CD4-positive, alpha-beta memory T cell (primary cell): ENCODE results near the gene ARHGEF33. TPM values are rescaled to one million over a fixed set of nuclear protein-coding genes. Genes with fewer than 3 reads are reported as not detected.

ENCODE experiments used
- CTCF ChIA-PET: fragments of 350-600 bp; sonication (Branson Sonifier 250); formaldehyde crosslinking; loops from one replicate; lab custom pipeline; 2021; ENCODE audit warnings: inconsistent platforms; ENCODE audit not compliant: partially characterized antibody; lab: Charles Lee
- POLR2A ChIA-PET: fragments of 350-600 bp; sonication (Branson Sonifier 250); formaldehyde crosslinking; loops from one replicate; lab custom pipeline; 2021; ENCODE audit not compliant: partially characterized antibody; lab: Charles Lee
- DNase-seq, 5 donors: peaks; one replicate each; pipeline versions ENCODE4 v3.0.0 to v3.0.0-alpha.2; 2020 to 2022; ENCODE audit warnings: mixed read lengths in 1 of 5
- H3K27ac ChIP-seq: one replicate; pipeline ENCODE4 v1.7.0; 2013; ENCODE audit warnings: low read depth, low read length
- H3K27me3 ChIP-seq: 2 replicates; pipeline ENCODE4 v1.7.0; 2013; ENCODE audit warnings: mild to moderate bottlenecking, low read length, moderate library complexity; ENCODE audit not compliant: insufficient read depth
- H3K36me3 ChIP-seq: 2 replicates; pipeline ENCODE4 v1.7.0; 2013; ENCODE audit warnings: mild to moderate bottlenecking, low read length, moderate library complexity; ENCODE audit not compliant: insufficient read depth
- H3K4me1 ChIP-seq: 2 replicates; pipeline ENCODE4 v1.7.0; 2013; ENCODE audit warnings: mild to moderate bottlenecking, low read length, moderate library complexity; ENCODE audit not compliant: insufficient read depth
- H3K4me3 ChIP-seq, 2 donors: one replicate each; pipeline ENCODE4 v1.7.0; 2013; ENCODE audit warnings: low read length in 2 of 2, mild to moderate bottlenecking in 1 of 2
- H3K9me3 ChIP-seq, 2 donors: one replicate each; pipeline ENCODE4 v1.7.0; 2013; ENCODE audit warnings: low read length in 2 of 2, control low read depth in 1 of 2; ENCODE audit not compliant: control insufficient read depth in 1 of 2
- H3K27ac Mint-ChIP-seq, 7 donors: one replicate each; pipeline ENCODE4 v1.8.0; 2020 to 2021; ENCODE audit warnings: mixed read lengths in 7 of 7, mild to moderate bottlenecking in 6 of 7, inconsistent platforms in 3 of 7, moderate library complexity in 3 of 7
- H3K27me3 Mint-ChIP-seq, 2 donors: one replicate each; pipeline ENCODE4 v1.8.0; 2020 to 2021; ENCODE audit warnings: mixed read lengths in 2 of 2
- H3K36me3 Mint-ChIP-seq, 2 donors: one replicate each; pipeline ENCODE4 v1.8.0; 2020 to 2021; ENCODE audit warnings: mixed read lengths in 2 of 2, inconsistent platforms in 1 of 2, mild to moderate bottlenecking in 1 of 2
- H3K4me1 Mint-ChIP-seq, 4 donors: one replicate each; pipeline ENCODE4 v1.8.0; 2020 to 2021; ENCODE audit warnings: mixed read lengths in 4 of 4, mild to moderate bottlenecking in 1 of 4
- H3K4me3 Mint-ChIP-seq, 8 donors: one replicate each; pipeline ENCODE4 v1.8.0; 2020 to 2021; ENCODE audit warnings: mixed read lengths in 8 of 8, mild to moderate bottlenecking in 7 of 8, moderate library complexity in 6 of 8, inconsistent platforms in 3 of 8
- H3K9me3 Mint-ChIP-seq, 8 donors: one replicate each; pipeline ENCODE4 v1.8.0; 2020 to 2021; ENCODE audit warnings: mixed read lengths in 8 of 8, mild to moderate bottlenecking in 5 of 8, inconsistent platforms in 3 of 8, moderate library complexity in 1 of 8
- intact Hi-C: fragments of 100-400 bp; cut with micrococcal nuclease; formaldehyde crosslinking; loops from one replicate; pipeline ENCODE4 v1.15.1; 2023
- polyA plus RNA-seq, 2 donors: library from polyadenylated mRNA; unstranded; fragments of 300-500 nt; fragmentation: Illumina TruSeq; gene quantifications; one replicate each; pipeline ENCODE4 v1.2.3, GENCODE V29; 2021
- total RNA-seq, 2 experiments: library from RNA; stranded (reverse); gene quantifications; one replicate each; pipeline ENCODE4 v1.2.3, GENCODE V29; 2021

The ARHGEF33 gene
- total and polyA plus RNA-seq, 4 experiments from 2014 or later = 0.09 to 0.53 TPM; not detected in 2

GRCh38 chr2:38951766-38952165 is 62.1 kb downstream of the ARHGEF33 start:
- no peak for DNase-seq
- no peak overlapping the region for H3K4me3 Mint-ChIP-seq
- intact Hi-C loops = no loop called here
- Histone ChIP-seq H3K9me3 (no peaks in the 10 kb centered on the region), H3K4me1 (no peaks in the 10 kb centered on the region), H3K27me3 (no peaks in the 10 kb centered on the region), H3K4me3 (no peak overlapping the region), H3K36me3 (no peaks in the 10 kb centered on the region), H3K27ac (no peak overlapping the region)
- no peaks in the 10 kb centered on the region for H3K36me3 Mint-ChIP-seq
- no peak overlapping the region for H3K27ac Mint-ChIP-seq
- H3K27me3 Mint-ChIP-seq = peaks cover 3 to 4% of the 10 kb centered on the region in 2 donors
- H3K9me3 Mint-ChIP-seq = no peaks in the 10 kb centered on the region
- ChIA-PET POLR2A (no interaction called here), CTCF (interaction anchor here (7.2 kb wide), 1 partner anchor 277 kb away, joined by 220 read pairs; no protein-coding TSS in a partner anchor)
- no peaks in the 10 kb centered on the region for H3K4me1 Mint-ChIP-seq

- ChIA-PET CTCF (interaction anchor here (1.8 kb wide), 1 partner anchor 10 kb away, joined by 15 read pairs; no protein-coding TSS in a partner anchor), POLR2A (no interaction called here)
- Histone ChIP-seq H3K27ac (no peak overlapping the region), H3K9me3 (no peaks in the 10 kb centered on the region), H3K27me3 (peaks cover 3% of the 10 kb centered on the region), H3K4me1 (no peaks in the 10 kb centered on the region), H3K36me3 (no peaks in the 10 kb centered on the region), H3K4me3 (no peak overlapping the region)
- Mint-ChIP-seq H3K9me3 (peaks cover 0 to 1% (median 0%) of the 10 kb centered on the region in 8 donors), H3K4me1 (peaks cover 0 to 10% (median under 1%) of the 10 kb centered on the region in 4 donors), H3K27ac (peak overlapping the region in 1 of 7 donors; percentile 33), H3K27me3 (peaks cover 10 to 20% of the 10 kb centered on the region in 2 donors), H3K36me3 (no peaks in the 10 kb centered on the region), H3K4me3 (no peak overlapping the region)
- DNase-seq = no peak
- intact Hi-C loops = no loop called here
These were observed 68.3 kb downstream of the ARHGEF33 start for GRCh38 chr2:38957972-38958371.

GRCh38 chr2:38959466-38959865 is 69.8 kb downstream of the ARHGEF33 start:
- Mint-ChIP-seq H3K27ac (peak overlapping the region in 1 of 7 donors; percentile 75), H3K36me3 (no peaks in the 10 kb centered on the region), H3K4me1 (peaks cover 0 to 10% (median under 1%) of the 10 kb centered on the region in 4 donors), H3K4me3 (peak overlapping the region; percentile 55 to 83 (median 66)), H3K9me3 (peaks cover 0 to 1% (median 0%) of the 10 kb centered on the region in 8 donors), H3K27me3 (peaks cover 10 to 22% of the 10 kb centered on the region in 2 donors)
- ChIA-PET CTCF (interaction anchor here (0.6 to 2.6 kb wide), 6 partner anchors 9 to 99 kb away, joined by 3 to 14 read pairs (median 3); no protein-coding TSS in a partner anchor), POLR2A (interaction anchor here (1.2 kb wide), 1 partner anchor 161 kb away, joined by 3 read pairs; no protein-coding TSS in a partner anchor)
- H3K9me3 ChIP-seq = no peaks in the 10 kb centered on the region
- no peaks in the 10 kb centered on the region for H3K36me3 ChIP-seq
- H3K4me1 ChIP-seq = no peaks in the 10 kb centered on the region
- peaks cover 3% of the 10 kb centered on the region for H3K27me3 ChIP-seq
- no peak overlapping the region for H3K27ac ChIP-seq
- intact Hi-C loops = no loop called here
- DNase-seq = no peak
- H3K4me3 ChIP-seq = no peak overlapping the region

GRCh38 chr2:38959938-38960608 is 70.4 kb downstream of the ARHGEF33 start:
- H3K4me1 ChIP-seq = no peaks in the 10 kb centered on the region
- no peaks in the 10 kb centered on the region for H3K9me3 ChIP-seq
- peak overlapping the region in 1 of 2 donors; percentile 17 for H3K4me3 ChIP-seq
- ChIA-PET POLR2A (interaction anchor here (1.2 kb wide), 1 partner anchor 160 kb away, joined by 3 read pairs; no protein-coding TSS in a partner anchor), CTCF (interaction anchor here (1.1 to 2.6 kb wide), 5 partner anchors 10 to 22 kb away, joined by 3 to 14 read pairs (median 3); no protein-coding TSS in a partner anchor)
- H3K27ac ChIP-seq = no peak overlapping the region
- Mint-ChIP-seq H3K4me3 (peak overlapping the region in 7 of 8 donors; percentile 24 to 68 (median 35)), H3K27me3 (peaks cover 7 to 22% of the 10 kb centered on the region in 2 donors), H3K27ac (no peak overlapping the region), H3K36me3 (no peaks in the 10 kb centered on the region), H3K9me3 (peaks cover 0 to 1% (median 0%) of the 10 kb centered on the region in 8 donors), H3K4me1 (peaks cover 0 to 10% (median under 1%) of the 10 kb centered on the region in 4 donors)
- intact Hi-C loops = no loop called here
- DNase-seq = peak; percentile 60 to 72 (median 67)
- no peaks in the 10 kb centered on the region for H3K36me3 ChIP-seq
- H3K27me3 ChIP-seq = peaks cover 3% of the 10 kb centered on the region

GRCh38 chr2:38960609-38961320 is 71.1 kb downstream of the ARHGEF33 start:
- no peak for DNase-seq
- Histone ChIP-seq H3K27ac (no peak overlapping the region), H3K4me3 (peak overlapping the region in 1 of 2 donors; percentile 17), H3K4me1 (no peaks in the 10 kb centered on the region), H3K9me3 (no peaks in the 10 kb centered on the region), H3K27me3 (peaks cover 3% of the 10 kb centered on the region), H3K36me3 (no peaks in the 10 kb centered on the region)
- Mint-ChIP-seq H3K27ac (no peak overlapping the region), H3K36me3 (no peaks in the 10 kb centered on the region), H3K27me3 (peaks cover 7 to 22% of the 10 kb centered on the region in 2 donors), H3K9me3 (peaks cover 0 to 1% (median 0%) of the 10 kb centered on the region in 8 donors), H3K4me1 (peaks cover 0 to 10% (median under 1%) of the 10 kb centered on the region in 4 donors), H3K4me3 (peak overlapping the region; percentile 11 to 70 (median 60))
- intact Hi-C loops = no loop called here
- ChIA-PET POLR2A (interaction anchor here (0.6 to 1.2 kb wide), 2 partner anchors 159 to 272 kb away, joined by 3 read pairs; no protein-coding TSS in a partner anchor), CTCF (interaction anchor here (1.1 to 2.6 kb wide), 4 partner anchors 10 to 22 kb away, joined by 3 to 14 read pairs (median 3); no protein-coding TSS in a partner anchor)

GRCh38 chr2:38966006-38966405 is 76.3 kb downstream of the ARHGEF33 start:
- Mint-ChIP-seq H3K27me3 (peaks cover 3 to 15% of the 10 kb centered on the region in 2 donors), H3K4me3 (no peak overlapping the region), H3K27ac (no peak overlapping the region), H3K9me3 (no peaks in the 10 kb centered on the region), H3K36me3 (no peaks in the 10 kb centered on the region), H3K4me1 (peaks cover 0 to 1% (median 0%) of the 10 kb centered on the region in 4 donors)
- Histone ChIP-seq H3K27me3 (no peaks in the 10 kb centered on the region), H3K4me1 (no peaks in the 10 kb centered on the region), H3K27ac (no peak overlapping the region), H3K4me3 (no peak overlapping the region), H3K36me3 (no peaks in the 10 kb centered on the region), H3K9me3 (no peaks in the 10 kb centered on the region)
- POLR2A ChIA-PET = no interaction called here
- no peak for DNase-seq
- CTCF ChIA-PET = no interaction called here
- intact Hi-C loops = no loop called here

- H3K9me3 Mint-ChIP-seq = no peaks in the 10 kb centered on the region
- H3K4me1 Mint-ChIP-seq = no peaks in the 10 kb centered on the region
- Histone ChIP-seq H3K27ac (no peak overlapping the region), H3K4me3 (no peak overlapping the region), H3K4me1 (no peaks in the 10 kb centered on the region), H3K27me3 (no peaks in the 10 kb centered on the region), H3K36me3 (no peaks in the 10 kb centered on the region), H3K9me3 (no peaks in the 10 kb centered on the region)
- intact Hi-C loops = no loop called here
- no peak for DNase-seq
- peaks cover 3 to 8% of the 10 kb centered on the region in 2 donors for H3K27me3 Mint-ChIP-seq
- no peaks in the 10 kb centered on the region for H3K36me3 Mint-ChIP-seq
- no peak overlapping the region for H3K27ac Mint-ChIP-seq
- ChIA-PET POLR2A (no interaction called here), CTCF (no interaction called here)
- no peak overlapping the region for H3K4me3 Mint-ChIP-seq
These were observed 77.0 kb downstream of the ARHGEF33 start for GRCh38 chr2:38966678-38967077.
